Neutrophil (primary cell): ENCODE measurements around the gene SNF8.
A peak's percentile ranks its signal among the peaks of the same experiment; 100 is the strongest.

ENCODE experiments used
- H3K27ac ChIP-seq: fragments of 200-600 bp; sonication (generic); 2 replicates; pipeline ENCODE4 v1.5.1; 2016; ENCODE audit warnings: mild to moderate bottlenecking, moderate library complexity
- H3K27me3 ChIP-seq: fragments of 200-600 bp; sonication (generic); 2 replicates; pipeline ENCODE4 v1.6.0; 2016; ENCODE audit warnings: mild to moderate bottlenecking
- H3K36me3 ChIP-seq: fragments of 200-600 bp; sonication (generic); 2 replicates; pipeline ENCODE4 v1.5.1; 2017
- H3K4me1 ChIP-seq, 2 experiments: fragments of 200-600 bp in 1 of 2; sonication (generic) in 1 of 2; 1 replicate in 1 of 2; 2 replicates in 1 of 2; pipeline versions ENCODE4 v1.5.1 to v1.6.1; 2013 to 2016; ENCODE audit warnings: low read depth in 1 of 2, low read length in 1 of 2, mild to moderate bottlenecking in 1 of 2, moderate library complexity in 1 of 2; ENCODE audit not compliant: control insufficient read depth in 1 of 2, insufficient read depth in 1 of 2
- H3K4me3 ChIP-seq, 2 experiments: fragments of 200-600 bp in 1 of 2; sonication (generic) in 1 of 2; 1 replicate in 1 of 2; 2 replicates in 1 of 2; pipeline ENCODE4 v1.5.1; 2013 to 2016; ENCODE audit warnings: low read depth in 1 of 2, low read length in 1 of 2, mild to moderate bottlenecking in 1 of 2, moderate library complexity in 1 of 2
- H3K9me3 ChIP-seq: fragments of 200-600 bp; sonication (generic); 2 replicates; pipeline ENCODE4 v1.5.1; 2016
- CTCF ChIP-seq: fragments of 200-600 bp; sonication (generic); IDR thresholded peaks from 2 replicates; pipeline ENCODE4 v1.5.1; 2016; ENCODE audit warnings: antibody characterized with exemption

Gene SNF8

GRCh38 chr17:48912476-48912875, 32.2 kb downstream of the SNF8 start:
- H3K4me1 ChIP-seq = peaks cover 23 to 30% of the 10 kb centered on the region in 2 experiments
- no peak overlapping the region for H3K4me3 ChIP-seq
- TF ChIP-seq CTCF = no peak
- H3K36me3 ChIP-seq = peaks cover 61% of the 10 kb centered on the region
- no peaks in the 10 kb centered on the region for H3K27me3 ChIP-seq
- H3K9me3 ChIP-seq = no peaks in the 10 kb centered on the region
- no peak overlapping the region for H3K27ac ChIP-seq

GRCh38 chr17:48910370-48910769, 34.3 kb downstream of the SNF8 start:
- H3K9me3 ChIP-seq = no peaks in the 10 kb centered on the region
- TF ChIP-seq CTCF = no peak
- no peak overlapping the region for H3K4me3 ChIP-seq
- H3K36me3 ChIP-seq = peaks cover 41% of the 10 kb centered on the region
- peaks cover 24 to 31% of the 10 kb centered on the region in 2 experiments for H3K4me1 ChIP-seq
- no peaks in the 10 kb centered on the region for H3K27me3 ChIP-seq
- H3K27ac ChIP-seq = no peak overlapping the region

GRCh38 chr17:48909783-48910182, 34.9 kb downstream of the SNF8 start:
- Histone ChIP-seq H3K36me3 (peaks cover 36% of the 10 kb centered on the region), H3K4me1 (peaks cover 24 to 31% of the 10 kb centered on the region in 2 experiments), H3K9me3 (no peaks in the 10 kb centered on the region), H3K27me3 (no peaks in the 10 kb centered on the region), H3K4me3 (no peak overlapping the region), H3K27ac (peak overlapping the region; percentile 93)
- TF ChIP-seq CTCF = no peak

GRCh38 chr17:48908853-48909394, 35.7 kb downstream of the SNF8 start:
- Histone ChIP-seq H3K9me3 (no peaks in the 10 kb centered on the region), H3K27me3 (no peaks in the 10 kb centered on the region), H3K27ac (peak overlapping the region; percentile 93), H3K4me3 (peak overlapping the region; percentile 67 to 73), H3K36me3 (peaks cover 30% of the 10 kb centered on the region), H3K4me1 (peaks cover 24 to 31% of the 10 kb centered on the region in 2 experiments)
- TF ChIP-seq CTCF = no peak

GRCh38 chr17:48908047-48908843, 36.4 kb downstream of the SNF8 start, which contains the start of gene UBE2Z:
Gene UBE2Z, plus strand, starts transcription at chr17:48908407. Its CDS starts 97 bp downstream, at chr17:48908504.
- TF ChIP-seq CTCF = peak; percentile 66
- peaks cover 23% of the 10 kb centered on the region for H3K36me3 ChIP-seq
- H3K4me3 ChIP-seq = peak within 1 kb of the TSS; percentile 67 to 73
- peak within 1 kb of the TSS; percentile 93 for H3K27ac ChIP-seq
- H3K27me3 ChIP-seq = no peaks in the 10 kb centered on the region
- H3K9me3 ChIP-seq = no peaks in the 10 kb centered on the region
- H3K4me1 ChIP-seq = peaks cover 24 to 31% of the 10 kb centered on the region in 2 experiments
